ENCODE measurements around the gene ZFHX2. TPM values are rescaled to one million over a fixed set of nuclear protein-coding genes. Genes with fewer than 3 reads are reported as not detected.

The ZFHX2 gene
- total RNA-seq, 1 experiment from 2014 or later: 0.03 TPM

GRCh38 chr14:23562822-23563472 lies 11.4 kb upstream of the ZFHX2 start:
- DNase-seq (ENCODE audit: low spot score): peak; percentile 74
- in situ Hi-C loops (cut with HindIII; ENCODE audit: low sequenced_read_pairs): no loop called here

- in situ Hi-C loops (cut with HindIII; ENCODE audit: low sequenced_read_pairs): no loop called here
- DNase-seq (ENCODE audit: low spot score): peak; percentile 70
Measured at GRCh38 chr14:23561873-23562821, 10.6 kb upstream of the ZFHX2 start.

- in situ Hi-C loops (cut with HindIII; ENCODE audit: low sequenced_read_pairs): no loop called here
- DNase-seq (ENCODE audit: low spot score): no peak
Measured at GRCh38 chr14:23561259-23561658, 9.7 kb upstream of the ZFHX2 start.

- in situ Hi-C loops (cut with HindIII; ENCODE audit: low sequenced_read_pairs): no loop called here
- DNase-seq (ENCODE audit: low spot score): no peak
Measured at GRCh38 chr14:23559926-23560520, 8.5 kb upstream of the ZFHX2 start.

GRCh38 chr14:23559010-23559925 lies 7.7 kb upstream of the ZFHX2 start:
- in situ Hi-C loops (cut with HindIII; ENCODE audit: low sequenced_read_pairs): no loop called here
- DNase-seq (ENCODE audit: low spot score): peak; percentile 77

- in situ Hi-C loops (cut with HindIII; ENCODE audit: low sequenced_read_pairs): no loop called here
- DNase-seq (ENCODE audit: low spot score): no peak
Measured at GRCh38 chr14:23558346-23559009, 6.9 kb upstream of the ZFHX2 start.

GRCh38 chr14:23557946-23558345 lies 6.4 kb upstream of the ZFHX2 start:
- no peak for DNase-seq (ENCODE audit: low spot score)
- in situ Hi-C loops (cut with HindIII; ENCODE audit: low sequenced_read_pairs): no loop called here

GRCh38 chr14:23557521-23557920 lies 6.0 kb upstream of the ZFHX2 start:
- no peak for DNase-seq (ENCODE audit: low spot score)
- in situ Hi-C loops (cut with HindIII; ENCODE audit: low sequenced_read_pairs): no loop called here

GRCh38 chr14:23556700-23557440 lies 5.3 kb upstream of the ZFHX2 start:
- DNase-seq (ENCODE audit: low spot score): no peak
- in situ Hi-C loops (cut with HindIII; ENCODE audit: low sequenced_read_pairs): no loop called here

- DNase-seq (ENCODE audit: low spot score): peak; percentile 95
- in situ Hi-C loops (cut with HindIII; ENCODE audit: low sequenced_read_pairs): no loop called here
Measured at GRCh38 chr14:23555882-23556699, 4.5 kb upstream of the ZFHX2 start, which contains the start of gene THTPA. TSS of gene THTPA (plus strand) at chr14:23556271. CDS start at chr14:23556758, 487 bp downstream.

GRCh38 chr14:23555533-23555881 lies 3.9 kb upstream of the ZFHX2 start:
- in situ Hi-C loops (cut with HindIII; ENCODE audit: low sequenced_read_pairs): no loop called here

GRCh38 chr14:23550812-23551265 lies 726 bp downstream of the ZFHX2 start:
- DNase-seq (ENCODE audit: low spot score): no peak
- in situ Hi-C loops (cut with HindIII; ENCODE audit: low sequenced_read_pairs): no loop called here

More at GRCh38 chr14:23555533-23555881, 3.9 kb upstream of the ZFHX2 start:
- DNase-seq (ENCODE audit: low spot score): no peak

GRCh38 chr14:23550131-23550811 lies 1.3 kb downstream of the ZFHX2 start:
- in situ Hi-C loops (cut with HindIII; ENCODE audit: low sequenced_read_pairs): no loop called here
- DNase-seq (ENCODE audit: low spot score): peak; percentile 60

GRCh38 chr14:23548351-23549318 lies 2.9 kb downstream of the ZFHX2 start:
- peak; percentile 68 for DNase-seq (ENCODE audit: low spot score)
- in situ Hi-C loops (cut with HindIII; ENCODE audit: low sequenced_read_pairs): no loop called here

GRCh38 chr14:23547924-23548323 lies 3.6 kb downstream of the ZFHX2 start:
- no peak for DNase-seq (ENCODE audit: low spot score)
- in situ Hi-C loops (cut with HindIII; ENCODE audit: low sequenced_read_pairs): no loop called here
